ENCODE measurements around the gene HPCAL4.

Gene HPCAL4

GRCh38 chr1:39696448-39696847 lies 5.2 kb upstream of the HPCAL4 start:
- Histone ChIP-seq H3K4me2 (ENCODE audit: insufficient read depth, low read length) (no peak overlapping the region), H2AFZ (ENCODE audit: low read depth, low read length) (no peak overlapping the region), H4K20me1 (ENCODE audit: insufficient read depth, low read length) (no peaks in the 10 kb centered on the region), H3K9ac (ENCODE audit: low read depth, low read length) (no peak overlapping the region), H3K79me2 (ENCODE audit: insufficient read depth, low read length) (no peaks in the 10 kb centered on the region), H3K27ac (ENCODE audit: low read length) (no peak overlapping the region), H3K4me1 (ENCODE audit: insufficient read depth, low read length) (no peaks in the 10 kb centered on the region), H3K27me3 (ENCODE audit: insufficient read depth, low read length, poor library complexity) (peaks cover 22% of the 10 kb centered on the region), H3K4me3 (ENCODE audit: low read depth in 1 of 2, low read length in 2 of 2) (no peak overlapping the region), H3K9me3 (ENCODE audit: insufficient read depth, low read length, severe bottlenecking) (no peaks in the 10 kb centered on the region), H3K36me3 (ENCODE audit: insufficient read depth, low read length) (no peaks in the 10 kb centered on the region)
- no peak for ATAC-seq (ENCODE audit: insufficient read depth, low read depth)
- TF ChIP-seq EZH2 (IDR thresholded peaks at IDR 0.05; ENCODE audit: borderline replicate concordance, low read depth, low read length, severe bottlenecking): no peak
- no peak for TF ChIP-seq CTCF (IDR thresholded peaks at IDR 0.05; ENCODE audit: borderline replicate concordance, extremely low read depth, low read length, poor library complexity, severe bottlenecking)
- DNase-seq: no peak

- Histone ChIP-seq H4K20me1 (ENCODE audit: insufficient read depth, low read length) (no peaks in the 10 kb centered on the region), H3K9me3 (ENCODE audit: insufficient read depth, low read length, severe bottlenecking) (no peaks in the 10 kb centered on the region), H3K4me1 (ENCODE audit: insufficient read depth, low read length) (no peaks in the 10 kb centered on the region), H3K27ac (ENCODE audit: low read length) (no peak overlapping the region), H3K4me3 (ENCODE audit: low read depth in 1 of 2, low read length in 2 of 2) (no peak overlapping the region), H3K79me2 (ENCODE audit: insufficient read depth, low read length) (no peaks in the 10 kb centered on the region), H3K36me3 (ENCODE audit: insufficient read depth, low read length) (no peaks in the 10 kb centered on the region), H3K9ac (ENCODE audit: low read depth, low read length) (no peak overlapping the region), H3K4me2 (ENCODE audit: insufficient read depth, low read length) (no peak overlapping the region), H2AFZ (ENCODE audit: low read depth, low read length) (no peak overlapping the region), H3K27me3 (ENCODE audit: insufficient read depth, low read length, poor library complexity) (peaks cover 22% of the 10 kb centered on the region)
- DNase-seq (no peak), ATAC-seq (ENCODE audit: insufficient read depth, low read depth) (no peak)
- TF ChIP-seq EZH2 (IDR thresholded peaks at IDR 0.05; ENCODE audit: borderline replicate concordance, low read depth, low read length, severe bottlenecking) (no peak), CTCF (IDR thresholded peaks at IDR 0.05; ENCODE audit: borderline replicate concordance, extremely low read depth, low read length, poor library complexity, severe bottlenecking) (no peak)
Measured at GRCh38 chr1:39695016-39695415, 3.8 kb upstream of the HPCAL4 start.

GRCh38 chr1:39694026-39694425 lies 2.8 kb upstream of the HPCAL4 start:
- H3K9me3 ChIP-seq (ENCODE audit: insufficient read depth, low read length, severe bottlenecking): no peaks in the 10 kb centered on the region
- H2AFZ ChIP-seq (ENCODE audit: low read depth, low read length): no peak overlapping the region
- H3K4me1 ChIP-seq (ENCODE audit: insufficient read depth, low read length): no peaks in the 10 kb centered on the region
- no peak overlapping the region for H3K27ac ChIP-seq (ENCODE audit: low read length)
- no peak overlapping the region for H3K4me2 ChIP-seq (ENCODE audit: insufficient read depth, low read length)
- DNase-seq (no peak), ATAC-seq (ENCODE audit: insufficient read depth, low read depth) (no peak)
- H3K9ac ChIP-seq (ENCODE audit: low read depth, low read length): no peak overlapping the region
- no peaks in the 10 kb centered on the region for H3K79me2 ChIP-seq (ENCODE audit: insufficient read depth, low read length)
- H4K20me1 ChIP-seq (ENCODE audit: insufficient read depth, low read length): no peaks in the 10 kb centered on the region
- H3K27me3 ChIP-seq (ENCODE audit: insufficient read depth, low read length, poor library complexity): peaks cover 18% of the 10 kb centered on the region
- no peak for TF ChIP-seq CTCF (IDR thresholded peaks at IDR 0.05; ENCODE audit: borderline replicate concordance, extremely low read depth, low read length, poor library complexity, severe bottlenecking)
- TF ChIP-seq EZH2 (IDR thresholded peaks at IDR 0.05; ENCODE audit: borderline replicate concordance, low read depth, low read length, severe bottlenecking): no peak
- no peaks in the 10 kb centered on the region for H3K36me3 ChIP-seq (ENCODE audit: insufficient read depth, low read length)
- no peak overlapping the region for H3K4me3 ChIP-seq (ENCODE audit: low read depth in 1 of 2, low read length in 2 of 2)
